ENCODE data around the gene FTO. TPM values are rescaled to one million over a fixed set of nuclear protein-coding genes. Genes with fewer than 3 reads are reported as not detected.
A peak's percentile ranks its signal among the peaks of the same experiment; 100 is the strongest.

FTO gene
- total RNA-seq, 1 donor from 2014 or later, result 110 TPM

DNA sequence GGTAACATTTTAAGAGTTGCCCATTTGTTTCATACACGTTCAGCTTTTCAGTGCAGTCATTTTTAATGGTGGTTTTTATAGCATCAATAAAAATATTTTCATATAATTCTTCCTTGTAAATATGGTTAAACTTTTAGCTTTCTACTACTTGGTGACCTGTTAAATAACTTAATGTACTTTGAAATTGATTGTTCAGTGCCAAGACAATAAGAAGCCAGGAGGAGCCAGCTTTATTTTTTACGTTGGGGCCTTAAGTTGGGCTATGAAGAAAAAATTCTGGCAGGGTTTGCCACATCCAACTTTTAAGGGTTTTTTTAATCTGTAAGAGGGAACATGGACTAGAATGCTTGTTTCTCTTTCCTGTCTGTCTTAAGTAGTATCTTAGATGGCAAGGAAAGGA is 284.2 kb downstream of the FTO start:
- Histone ChIP-seq H3K9me3 (ENCODE audit: low read depth) (no peaks in the 10 kb centered on the region), H3K4me1 (peaks cover 28% of the 10 kb centered on the region), H2AFZ (replicated peaks) (no peak overlapping the region), H3K27ac (no peak overlapping the region), H3K4me3 (no peak overlapping the region), H4K20me1 (ENCODE audit: low read depth) (no peaks in the 10 kb centered on the region), H3K27me3 (no peaks in the 10 kb centered on the region), H3K79me2 (ENCODE audit: low read depth) (no peaks in the 10 kb centered on the region), H3K9ac (no peak overlapping the region), H3K4me2 (no peak overlapping the region), H3F3A (ENCODE audit: low read depth) (no peaks in the 10 kb centered on the region), H3K36me3 (no peaks in the 10 kb centered on the region)
- no peaks in the 10 kb centered on the region for H3K9me3 Mint-ChIP-seq
- no peak overlapping the region for H3K4me3 Mint-ChIP-seq
- H3K4me1 Mint-ChIP-seq, result peaks cover 28% of the 10 kb centered on the region
- DNase-seq (ENCODE audit: low spot score), result no peak
- TF ChIP-seq EZH2phosphoT487 (IDR thresholded peaks at IDR 0.05) (no peak), EZH2 (IDR thresholded peaks at IDR 0.05) (no peak)
- TF ChIP-seq, protein P1, sequence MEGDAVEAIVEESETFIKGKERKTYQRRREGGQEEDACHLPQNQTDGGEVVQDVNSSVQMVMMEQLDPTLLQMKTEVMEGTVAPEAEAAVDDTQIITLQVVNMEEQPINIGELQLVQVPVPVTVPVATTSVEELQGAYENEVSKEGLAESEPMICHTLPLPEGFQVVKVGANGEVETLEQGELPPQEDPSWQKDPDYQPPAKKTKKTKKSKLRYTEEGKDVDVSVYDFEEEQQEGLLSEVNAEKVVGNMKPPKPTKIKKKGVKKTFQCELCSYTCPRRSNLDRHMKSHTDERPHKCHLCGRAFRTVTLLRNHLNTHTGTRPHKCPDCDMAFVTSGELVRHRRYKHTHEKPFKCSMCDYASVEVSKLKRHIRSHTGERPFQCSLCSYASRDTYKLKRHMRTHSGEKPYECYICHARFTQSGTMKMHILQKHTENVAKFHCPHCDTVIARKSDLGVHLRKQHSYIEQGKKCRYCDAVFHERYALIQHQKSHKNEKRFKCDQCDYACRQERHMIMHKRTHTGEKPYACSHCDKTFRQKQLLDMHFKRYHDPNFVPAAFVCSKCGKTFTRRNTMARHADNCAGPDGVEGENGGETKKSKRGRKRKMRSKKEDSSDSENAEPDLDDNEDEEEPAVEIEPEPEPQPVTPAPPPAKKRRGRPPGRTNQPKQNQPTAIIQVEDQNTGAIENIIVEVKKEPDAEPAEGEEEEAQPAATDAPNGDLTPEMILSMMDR (IDR thresholded peaks at IDR 0.05), result no peak
- no peak overlapping the region for H3K27ac Mint-ChIP-seq
- H3K27me3 Mint-ChIP-seq (ENCODE audit: insufficient read depth, low read depth), result no peaks in the 10 kb centered on the region
- no peaks in the 10 kb centered on the region for H3K36me3 Mint-ChIP-seq

DNA sequence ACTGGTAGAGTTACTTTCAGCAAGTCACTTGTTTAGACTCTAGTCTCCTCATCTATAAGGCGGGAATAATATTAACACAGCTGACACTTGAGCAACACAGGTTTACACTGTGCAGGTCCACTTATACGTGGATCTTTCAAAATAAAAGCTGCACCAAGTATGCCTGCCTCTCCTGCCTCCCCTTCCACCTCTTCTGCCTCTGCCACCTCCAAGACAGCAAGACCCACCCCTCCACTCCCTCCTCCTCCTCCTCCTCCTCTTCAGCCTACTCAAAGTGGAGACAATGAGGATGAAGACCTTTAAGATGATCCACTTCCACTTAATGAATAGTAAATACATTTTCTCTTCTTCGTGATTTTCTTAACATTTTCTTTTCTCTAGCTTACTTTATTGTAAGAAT is 285.6 kb downstream of the FTO start:
- no peaks in the 10 kb centered on the region for H3K79me2 ChIP-seq (ENCODE audit: low read depth)
- H4K20me1 ChIP-seq (ENCODE audit: low read depth), result no peaks in the 10 kb centered on the region
- H3K27me3 Mint-ChIP-seq (ENCODE audit: insufficient read depth, low read depth), result no peaks in the 10 kb centered on the region
- peaks cover 23% of the 10 kb centered on the region for H3K4me1 ChIP-seq
- H3K4me1 Mint-ChIP-seq, result peaks cover 35% of the 10 kb centered on the region
- no peaks in the 10 kb centered on the region for H3K27me3 ChIP-seq
- H3F3A ChIP-seq (ENCODE audit: low read depth), result no peaks in the 10 kb centered on the region
- H3K4me3 Mint-ChIP-seq, result no peak overlapping the region
- no peak overlapping the region for H3K4me2 ChIP-seq
- no peaks in the 10 kb centered on the region for H3K9me3 ChIP-seq (ENCODE audit: low read depth)
- no peak overlapping the region for H3K9ac ChIP-seq
- no peaks in the 10 kb centered on the region for H3K36me3 ChIP-seq
- TF ChIP-seq, protein P1 (IDR thresholded peaks at IDR 0.05), result no peak
- no peak for TF ChIP-seq EZH2 (IDR thresholded peaks at IDR 0.05)
- no peak for TF ChIP-seq EZH2phosphoT487 (IDR thresholded peaks at IDR 0.05)
- no peak overlapping the region for H3K4me3 ChIP-seq
- no peak overlapping the region for H2AFZ ChIP-seq (replicated peaks)
- no peak for DNase-seq (ENCODE audit: low spot score)
- no peak overlapping the region for H3K27ac Mint-ChIP-seq
- H3K9me3 Mint-ChIP-seq, result no peaks in the 10 kb centered on the region
- H3K27ac ChIP-seq, result no peak overlapping the region
- H3K36me3 Mint-ChIP-seq, result no peaks in the 10 kb centered on the region

DNA sequence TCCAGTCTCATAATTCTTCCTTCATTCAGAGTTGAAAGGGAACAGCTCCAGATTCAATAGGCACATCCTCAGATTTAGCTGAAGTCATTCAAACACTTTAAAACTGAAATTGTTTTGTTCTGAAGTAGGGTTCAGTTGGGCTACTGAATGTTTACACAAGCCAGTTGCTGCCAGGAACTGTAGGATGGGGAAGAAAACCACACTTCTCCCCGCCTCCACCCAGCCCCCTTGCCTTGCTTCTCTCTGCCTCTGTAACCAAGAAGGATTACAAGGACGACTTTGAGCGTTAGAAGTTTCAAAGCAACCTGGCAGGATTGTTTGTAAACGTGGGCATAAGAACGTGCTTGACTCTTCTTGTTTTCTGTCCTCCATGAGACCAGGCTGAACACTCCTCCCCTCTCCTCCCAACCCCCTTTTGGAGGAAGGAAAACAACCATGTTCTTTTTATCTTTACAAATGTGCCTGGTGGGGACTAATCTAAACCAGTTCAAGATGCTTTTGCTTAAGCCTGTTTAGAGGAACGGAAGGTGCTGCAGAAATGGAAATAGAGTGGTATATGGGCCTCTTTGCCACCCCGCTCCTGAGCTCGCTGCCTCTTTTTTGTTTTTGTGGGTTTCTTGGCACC is 287.9 kb downstream of the FTO start:
- Mint-ChIP-seq H3K36me3 (no peaks in the 10 kb centered on the region), H3K9me3 (no peaks in the 10 kb centered on the region), H3K27ac (no peak overlapping the region), H3K4me3 (peak overlapping the region; percentile 45), H3K4me1 (peaks cover 29% of the 10 kb centered on the region), H3K27me3 (ENCODE audit: insufficient read depth, low read depth) (no peaks in the 10 kb centered on the region)
- H4K20me1 ChIP-seq (ENCODE audit: low read depth), result no peaks in the 10 kb centered on the region
- H3K9ac ChIP-seq, result no peak overlapping the region
- no peaks in the 10 kb centered on the region for H3K36me3 ChIP-seq
- TF ChIP-seq EZH2 (IDR thresholded peaks at IDR 0.05), result no peak
- TF ChIP-seq, protein P1 (IDR thresholded peaks at IDR 0.05), result no peak
- no peak for TF ChIP-seq EZH2phosphoT487 (IDR thresholded peaks at IDR 0.05)
- peaks cover 23% of the 10 kb centered on the region for H3K4me1 ChIP-seq
- no peaks in the 10 kb centered on the region for H3F3A ChIP-seq (ENCODE audit: low read depth)
- H3K27me3 ChIP-seq, result no peaks in the 10 kb centered on the region
- H3K4me2 ChIP-seq, result peak overlapping the region; percentile 39
- no peak overlapping the region for H3K27ac ChIP-seq
- H3K79me2 ChIP-seq (ENCODE audit: low read depth), result no peaks in the 10 kb centered on the region
- no peaks in the 10 kb centered on the region for H3K9me3 ChIP-seq (ENCODE audit: low read depth)
- DNase-seq (ENCODE audit: low spot score), result no peak
- H2AFZ ChIP-seq (replicated peaks), result no peak overlapping the region
- H3K4me3 ChIP-seq, result no peak overlapping the region
